Measurements from ENCODE around the gene MIF4GD.

The MIF4GD gene

DNA sequence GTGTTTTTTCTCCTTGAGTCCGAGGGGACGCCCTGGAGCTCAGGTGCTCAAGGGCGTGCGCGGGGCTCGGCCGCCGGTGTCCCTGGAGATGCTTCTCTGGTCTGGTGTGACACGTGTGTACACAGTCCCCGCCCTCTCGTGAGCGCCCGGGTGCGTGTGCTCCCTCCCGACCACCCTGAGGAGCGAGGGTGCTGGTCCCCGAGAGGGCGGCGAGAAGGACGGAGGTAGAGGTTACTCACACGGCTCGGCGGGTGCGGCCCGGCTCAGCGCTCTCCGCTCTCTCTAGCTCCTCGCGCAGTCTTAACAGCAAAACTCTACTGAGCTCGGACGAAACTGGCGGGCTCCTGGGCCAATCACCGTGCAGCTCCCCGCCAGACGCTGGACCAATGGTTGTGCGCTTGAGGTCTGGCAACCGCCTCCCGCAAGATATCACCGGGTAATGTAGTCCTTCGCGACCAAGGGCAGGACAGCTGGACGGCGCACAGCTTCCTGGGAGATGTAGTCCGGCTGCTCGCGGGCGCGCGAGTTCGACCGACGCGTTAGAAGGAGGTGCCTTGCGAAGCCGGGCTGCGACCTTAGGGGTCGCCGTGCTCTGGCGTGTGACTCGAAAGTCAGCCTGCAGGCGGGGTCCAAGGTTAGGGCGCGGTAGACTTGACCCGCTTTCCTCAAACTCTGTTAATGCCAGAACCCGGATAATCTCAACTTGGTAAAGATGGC is 18.2 kb upstream of the MIF4GD start, which contains the start of gene SLC25A19:
TSS of gene SLC25A19 (minus strand) at position 319 of the 717 bp plus-strand sequence. CDS start 2,669 bp downstream, outside the sequence.
- ATAC-seq (ENCODE audit: insufficient read depth, low read depth) (peak; percentile 94), DNase-seq (peak; percentile 99)
- Histone ChIP-seq H3K4me2 (ENCODE audit: insufficient read depth, low read length) (peak within 1 kb of the TSS; percentile 90), H2AFZ (ENCODE audit: low read depth, low read length) (peak within 1 kb of the TSS; percentile 90), H3K27ac (ENCODE audit: low read length) (peak within 1 kb of the TSS; percentile 91), H3K4me3 (ENCODE audit: low read depth in 1 of 2, low read length in 2 of 2) (peak within 1 kb of the TSS; percentile 67 to 88), H3K4me1 (ENCODE audit: insufficient read depth, low read length) (peaks cover 24% of the 10 kb centered on the region), H3K9me3 (ENCODE audit: insufficient read depth, low read length, severe bottlenecking) (no peaks in the 10 kb centered on the region), H3K27me3 (ENCODE audit: insufficient read depth, low read length, poor library complexity) (no peaks in the 10 kb centered on the region), H3K79me2 (ENCODE audit: insufficient read depth, low read length) (peaks cover 34% of the 10 kb centered on the region), H3K36me3 (ENCODE audit: insufficient read depth, low read length) (peaks cover 30% of the 10 kb centered on the region), H4K20me1 (ENCODE audit: insufficient read depth, low read length) (no peaks in the 10 kb centered on the region; the same call in 1 of the 2 replicates), H3K9ac (ENCODE audit: low read depth, low read length) (peak within 1 kb of the TSS; percentile 66)
- TF ChIP-seq, protein P1, sequence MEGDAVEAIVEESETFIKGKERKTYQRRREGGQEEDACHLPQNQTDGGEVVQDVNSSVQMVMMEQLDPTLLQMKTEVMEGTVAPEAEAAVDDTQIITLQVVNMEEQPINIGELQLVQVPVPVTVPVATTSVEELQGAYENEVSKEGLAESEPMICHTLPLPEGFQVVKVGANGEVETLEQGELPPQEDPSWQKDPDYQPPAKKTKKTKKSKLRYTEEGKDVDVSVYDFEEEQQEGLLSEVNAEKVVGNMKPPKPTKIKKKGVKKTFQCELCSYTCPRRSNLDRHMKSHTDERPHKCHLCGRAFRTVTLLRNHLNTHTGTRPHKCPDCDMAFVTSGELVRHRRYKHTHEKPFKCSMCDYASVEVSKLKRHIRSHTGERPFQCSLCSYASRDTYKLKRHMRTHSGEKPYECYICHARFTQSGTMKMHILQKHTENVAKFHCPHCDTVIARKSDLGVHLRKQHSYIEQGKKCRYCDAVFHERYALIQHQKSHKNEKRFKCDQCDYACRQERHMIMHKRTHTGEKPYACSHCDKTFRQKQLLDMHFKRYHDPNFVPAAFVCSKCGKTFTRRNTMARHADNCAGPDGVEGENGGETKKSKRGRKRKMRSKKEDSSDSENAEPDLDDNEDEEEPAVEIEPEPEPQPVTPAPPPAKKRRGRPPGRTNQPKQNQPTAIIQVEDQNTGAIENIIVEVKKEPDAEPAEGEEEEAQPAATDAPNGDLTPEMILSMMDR (IDR thresholded peaks at IDR 0.05; ENCODE audit: borderline replicate concordance, extremely low read depth, low read length, poor library complexity, severe bottlenecking): peak; percentile 75
- TF ChIP-seq EZH2 (IDR thresholded peaks at IDR 0.05; ENCODE audit: borderline replicate concordance, low read depth, low read length, severe bottlenecking): no peak

DNA sequence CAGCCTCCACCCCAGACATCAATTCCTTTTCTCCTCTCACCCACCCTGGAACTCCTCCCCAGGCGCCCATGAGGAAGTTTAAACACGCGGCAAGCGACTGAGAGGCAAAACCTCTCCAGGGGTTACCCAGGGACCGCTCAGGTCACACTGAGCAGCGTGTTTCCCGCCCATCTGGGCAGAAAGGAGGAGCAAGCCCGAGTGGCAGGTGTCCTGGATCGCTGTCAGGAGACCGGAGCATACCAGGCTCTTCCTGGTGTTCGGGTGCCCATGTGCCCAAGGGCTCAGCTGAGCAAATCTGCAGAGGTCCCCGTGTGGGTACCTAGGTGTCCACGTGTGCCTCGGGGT is 17.7 kb upstream of the MIF4GD start:
- H3K9ac ChIP-seq (ENCODE audit: low read depth, low read length): peak overlapping the region; percentile 66
- no peak for TF ChIP-seq EZH2 (IDR thresholded peaks at IDR 0.05; ENCODE audit: borderline replicate concordance, low read depth, low read length, severe bottlenecking)
- TF ChIP-seq, protein P1 (IDR thresholded peaks at IDR 0.05; ENCODE audit: borderline replicate concordance, extremely low read depth, low read length, poor library complexity, severe bottlenecking): no peak
- peaks cover 30% of the 10 kb centered on the region for H3K36me3 ChIP-seq (ENCODE audit: insufficient read depth, low read length)
- ATAC-seq (ENCODE audit: insufficient read depth, low read depth) (peak; percentile 8), DNase-seq (peak; percentile 58)
- no peaks in the 10 kb centered on the region for H3K9me3 ChIP-seq (ENCODE audit: insufficient read depth, low read length, severe bottlenecking)
- H2AFZ ChIP-seq (ENCODE audit: low read depth, low read length): peak overlapping the region; percentile 90
- H4K20me1 ChIP-seq (ENCODE audit: insufficient read depth, low read length): no peaks in the 10 kb centered on the region; the same call in 1 of the 2 replicates
- H3K4me3 ChIP-seq (ENCODE audit: low read depth in 1 of 2, low read length in 2 of 2): peak overlapping the region; percentile 67 to 88
- peak overlapping the region; percentile 90 for H3K4me2 ChIP-seq (ENCODE audit: insufficient read depth, low read length)
- peak overlapping the region; percentile 62 for H3K27ac ChIP-seq (ENCODE audit: low read length)
- H3K27me3 ChIP-seq (ENCODE audit: insufficient read depth, low read length, poor library complexity): no peaks in the 10 kb centered on the region
- peaks cover 34% of the 10 kb centered on the region for H3K79me2 ChIP-seq (ENCODE audit: insufficient read depth, low read length)
- peaks cover 24% of the 10 kb centered on the region for H3K4me1 ChIP-seq (ENCODE audit: insufficient read depth, low read length)

DNA sequence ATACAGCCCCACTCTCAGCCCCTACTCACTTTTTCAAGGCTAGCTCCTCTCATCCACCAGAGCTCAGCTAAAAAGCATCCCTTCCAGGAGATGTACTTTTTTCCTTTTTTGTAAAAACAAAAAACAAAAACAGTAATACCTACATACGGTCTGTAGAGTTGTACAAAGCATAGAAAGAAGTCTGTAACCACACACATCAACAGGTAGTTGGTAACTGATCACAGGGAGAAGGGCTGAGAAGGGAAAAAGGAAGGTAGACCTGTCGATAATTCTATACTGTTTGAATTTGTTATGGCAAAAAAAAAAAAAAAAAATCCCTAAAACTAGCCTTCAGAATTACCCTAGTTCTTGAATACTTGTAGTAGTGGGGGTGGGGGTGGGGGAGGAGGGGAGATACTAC is 17.3 kb upstream of the MIF4GD start:
- ATAC-seq (ENCODE audit: insufficient read depth, low read depth): no peak
- peak overlapping the region; percentile 67 to 88; a peak in 3 of 4 replicates for H3K4me3 ChIP-seq (ENCODE audit: low read depth in 1 of 2, low read length in 2 of 2)
- peaks cover 34% of the 10 kb centered on the region for H3K79me2 ChIP-seq (ENCODE audit: insufficient read depth, low read length)
- peak overlapping the region; percentile 66 for H3K9ac ChIP-seq (ENCODE audit: low read depth, low read length)
- peak overlapping the region; percentile 90 for H3K4me2 ChIP-seq (ENCODE audit: insufficient read depth, low read length)
- H3K4me1 ChIP-seq (ENCODE audit: insufficient read depth, low read length): peaks cover 24% of the 10 kb centered on the region
- H3K9me3 ChIP-seq (ENCODE audit: insufficient read depth, low read length, severe bottlenecking): no peaks in the 10 kb centered on the region
- TF ChIP-seq, protein P1 (IDR thresholded peaks at IDR 0.05; ENCODE audit: borderline replicate concordance, extremely low read depth, low read length, poor library complexity, severe bottlenecking): no peak
- TF ChIP-seq EZH2 (IDR thresholded peaks at IDR 0.05; ENCODE audit: borderline replicate concordance, low read depth, low read length, severe bottlenecking): no peak
- H3K36me3 ChIP-seq (ENCODE audit: insufficient read depth, low read length): peaks cover 33% of the 10 kb centered on the region
- no peak for DNase-seq
- H2AFZ ChIP-seq (ENCODE audit: low read depth, low read length): no peak overlapping the region
- peak overlapping the region; percentile 62 for H3K27ac ChIP-seq (ENCODE audit: low read length)
- no peaks in the 10 kb centered on the region; the same call in 1 of the 2 replicates for H4K20me1 ChIP-seq (ENCODE audit: insufficient read depth, low read length)
- no peaks in the 10 kb centered on the region for H3K27me3 ChIP-seq (ENCODE audit: insufficient read depth, low read length, poor library complexity)
